Gastroesophageal sphincter (tissue), 4 donors: ENCODE data around the gene MOB3B. TPM values are rescaled to one million over a fixed set of nuclear protein-coding genes. Genes with fewer than 3 reads are reported as not detected.
"Not testable (repeated sequence)": the region's sequence is repeated elsewhere in the genome, so short reads cannot be mapped to it uniquely, and the experiment has no call there.

ENCODE experiments used
- ATAC-seq: fragments of 150-250 bp; one replicate; pipeline ENCODE4 v1.9.1; 2016; ENCODE audit warnings: mild to moderate bottlenecking, moderate library complexity
- H3K27ac ChIP-seq, 4 donors: fragments of 200-600 bp; sonication (generic) in 3 of 4; 1 replicate in 3 of 4; 2 replicates in 1 of 4; pipeline ENCODE4 v1.5.1; 2016 to 2019
- H3K27me3 ChIP-seq: fragments of 200-600 bp; sonication (generic); one replicate; pipeline ENCODE4 v1.5.1; 2019
- H3K36me3 ChIP-seq, 2 donors: fragments of 200-600 bp; sonication (generic); one replicate each; pipeline ENCODE4 v1.5.1; 2019; ENCODE audit warnings: control low read depth in 1 of 2
- H3K4me1 ChIP-seq, 3 donors: fragments of 200-600 bp; sonication (generic); 1 replicate in 2 of 3; 2 replicates in 1 of 3; pipeline ENCODE4 v1.5.1; 2016 to 2019; ENCODE audit warnings: control low read depth in 2 of 3
- H3K4me3 ChIP-seq, 2 donors: fragments of 200-600 bp; sonication (generic); one replicate each; pipeline ENCODE4 v1.5.1; 2019; ENCODE audit warnings: mild to moderate bottlenecking in 1 of 2, moderate library complexity in 1 of 2
- H3K9me3 ChIP-seq, 3 donors: fragments of 200-600 bp; sonication (generic); one replicate each; pipeline ENCODE4 v1.5.1; 2017 to 2019; ENCODE audit warnings: control low read depth in 2 of 3
- EP300 ChIP-seq: sonication (generic); formaldehyde crosslinking; IDR thresholded peaks from one replicate; pipeline ENCODE4 v1.6.1; 2017; ENCODE audit warnings: antibody characterized with exemption, mild to moderate bottlenecking
- POLR2A ChIP-seq, 2 donors: fragments of 450-650 bp; IDR thresholded peaks; one replicate each; pipeline ENCODE4 v1.6.1; 2017; ENCODE audit warnings: antibody characterized with exemption in 2 of 2, mild to moderate bottlenecking in 2 of 2, moderate library complexity in 1 of 2
- POLR2AphosphoS5 ChIP-seq: sonication (generic); formaldehyde crosslinking; IDR thresholded peaks from one replicate; pipeline ENCODE4 v1.6.1; 2017; ENCODE audit warnings: antibody characterized with exemption
- WGBS, 2 donors: methylation state at CpG; one replicate each; pipeline ENCODE4 v1.1.5; 2018; ENCODE audit warnings: low coverage in 1 of 2; 5-methylcytosine and 5-hydroxymethylcytosine counted together
- total RNA-seq, 4 donors: library from RNA; depleted of rRNA; stranded (reverse); fragments of >200 nt; gene quantifications; one replicate each; pipeline ENCODE4 v1.1.0, GENCODE V29; 2016
- TF ChIP-seq, protein P1 (sequence below), 4 experiments: fragments of 200-600 bp in 2 of 4; fragments of 450-650 bp in 2 of 4; sonication (generic) in 1 of 4; IDR thresholded peaks; one replicate each; pipeline ENCODE4 v1.5.1; 2017 to 2019; ENCODE audit warnings: antibody characterized with exemption in 4 of 4, mild to moderate bottlenecking in 2 of 4, moderate library complexity in 2 of 4

The MOB3B gene
- total RNA-seq, 4 donors from 2014 or later: 10.2 to 12.4 (median 11.6) TPM

DNA sequence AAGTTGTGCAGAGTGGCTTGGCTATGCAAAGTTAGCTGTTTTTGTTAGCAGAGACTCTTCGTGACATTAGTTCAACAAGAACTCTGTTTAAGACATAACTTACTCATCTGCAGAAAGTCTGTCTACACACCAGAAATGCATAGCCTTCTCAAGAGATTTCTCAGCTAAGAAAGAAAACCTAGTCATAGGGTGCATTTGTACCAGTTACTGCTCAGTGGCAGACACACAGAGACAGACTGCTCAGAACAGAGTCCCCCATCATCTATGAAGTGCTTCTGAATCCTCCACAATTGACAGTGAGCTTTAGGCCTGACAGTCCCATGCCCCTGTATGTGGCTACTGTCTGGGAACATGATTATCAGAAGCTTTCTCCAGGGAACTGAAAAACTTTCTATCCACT, 61.6 kb downstream of the MOB3B start:
- no peaks in the 10 kb centered on the region for H3K9me3 ChIP-seq
- H3K27ac ChIP-seq: no peak overlapping the region
- H3K27me3 ChIP-seq: no peaks in the 10 kb centered on the region
- no peak overlapping the region for H3K4me3 ChIP-seq
- H3K4me1 ChIP-seq: peaks cover 0 to 48% (median 3%) of the 10 kb centered on the region in 3 donors
- 89% methylated on average over 1 of the region's 1 CpG; no CpG with 5 or more reads in 1 of the 2 donors for WGBS, 2 donors
- ATAC-seq: no peak
- H3K36me3 ChIP-seq: no peaks in the 10 kb centered on the region
- TF ChIP-seq EP300 (no peak), POLR2AphosphoS5 (no peak), POLR2A (IDR thresholded peaks at IDR 0.05) (no peak)
- TF ChIP-seq, protein P1, sequence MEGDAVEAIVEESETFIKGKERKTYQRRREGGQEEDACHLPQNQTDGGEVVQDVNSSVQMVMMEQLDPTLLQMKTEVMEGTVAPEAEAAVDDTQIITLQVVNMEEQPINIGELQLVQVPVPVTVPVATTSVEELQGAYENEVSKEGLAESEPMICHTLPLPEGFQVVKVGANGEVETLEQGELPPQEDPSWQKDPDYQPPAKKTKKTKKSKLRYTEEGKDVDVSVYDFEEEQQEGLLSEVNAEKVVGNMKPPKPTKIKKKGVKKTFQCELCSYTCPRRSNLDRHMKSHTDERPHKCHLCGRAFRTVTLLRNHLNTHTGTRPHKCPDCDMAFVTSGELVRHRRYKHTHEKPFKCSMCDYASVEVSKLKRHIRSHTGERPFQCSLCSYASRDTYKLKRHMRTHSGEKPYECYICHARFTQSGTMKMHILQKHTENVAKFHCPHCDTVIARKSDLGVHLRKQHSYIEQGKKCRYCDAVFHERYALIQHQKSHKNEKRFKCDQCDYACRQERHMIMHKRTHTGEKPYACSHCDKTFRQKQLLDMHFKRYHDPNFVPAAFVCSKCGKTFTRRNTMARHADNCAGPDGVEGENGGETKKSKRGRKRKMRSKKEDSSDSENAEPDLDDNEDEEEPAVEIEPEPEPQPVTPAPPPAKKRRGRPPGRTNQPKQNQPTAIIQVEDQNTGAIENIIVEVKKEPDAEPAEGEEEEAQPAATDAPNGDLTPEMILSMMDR (IDR thresholded peaks at IDR 0.05): no peak

- Histone ChIP-seq H3K36me3 (no peaks in the 10 kb centered on the region), H3K27ac (no peak overlapping the region), H3K4me3 (no peak overlapping the region), H3K4me1 (peaks cover 0 to 43% (median 0%) of the 10 kb centered on the region in 3 donors), H3K9me3 (no peaks in the 10 kb centered on the region), H3K27me3 (no peaks in the 10 kb centered on the region)
- no peak for ATAC-seq
- 83 to 95% methylated on average over 4 of the region's 4 CpGs for WGBS, 2 donors
- TF ChIP-seq, protein P1 (IDR thresholded peaks at IDR 0.05): no peak
- TF ChIP-seq POLR2AphosphoS5 (no peak), POLR2A (IDR thresholded peaks at IDR 0.05) (no peak)
Measured at GRCh38 chr9:27467486-27467885, 62.1 kb downstream of the MOB3B start.

GRCh38 chr9:27466516-27466915, 63.1 kb downstream of the MOB3B start:
- not testable (repeated sequence) for H3K27me3 ChIP-seq, ATAC-seq, H3K36me3 ChIP-seq, H3K27ac ChIP-seq, H3K9me3 ChIP-seq, H3K4me3 ChIP-seq
- 85 to 100% methylated on average over 3 to 6 of the region's 6 CpGs for WGBS, 2 donors
- H3K4me1 ChIP-seq: peaks cover 0 to 33% (median 0%) of the 10 kb centered on the region in 3 donors

DNA sequence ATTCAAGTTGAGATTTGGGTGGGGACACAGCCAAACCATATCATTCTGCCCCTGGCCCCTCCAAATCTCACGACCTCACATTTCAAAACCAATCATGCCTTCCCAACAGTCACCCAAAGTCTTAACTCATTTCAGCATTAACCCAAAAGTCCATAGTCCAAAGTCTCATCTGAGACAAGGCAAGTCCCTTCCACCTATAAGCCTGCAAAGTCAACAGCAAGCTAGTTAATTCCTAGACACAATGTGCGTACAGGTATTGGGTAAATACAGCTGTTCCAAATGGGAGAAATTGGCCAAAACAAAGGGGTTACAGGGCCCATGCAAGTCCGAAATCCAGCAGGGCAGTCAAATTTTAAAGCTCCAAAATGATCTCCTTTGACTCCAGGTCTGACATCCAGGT, 64.7 kb downstream of the MOB3B start:
- H3K27me3 ChIP-seq, H3K4me3 ChIP-seq, ATAC-seq, H3K36me3 ChIP-seq, H3K9me3 ChIP-seq, H3K27ac ChIP-seq: not testable (repeated sequence)
- WGBS, 2 donors: 100% methylated on average over 3 of the region's 3 CpGs; no CpG with 5 or more reads in 1 of the 2 donors
- peaks cover 6 to 29% (median 9%) of the 10 kb centered on the region in 3 donors for H3K4me1 ChIP-seq

DNA sequence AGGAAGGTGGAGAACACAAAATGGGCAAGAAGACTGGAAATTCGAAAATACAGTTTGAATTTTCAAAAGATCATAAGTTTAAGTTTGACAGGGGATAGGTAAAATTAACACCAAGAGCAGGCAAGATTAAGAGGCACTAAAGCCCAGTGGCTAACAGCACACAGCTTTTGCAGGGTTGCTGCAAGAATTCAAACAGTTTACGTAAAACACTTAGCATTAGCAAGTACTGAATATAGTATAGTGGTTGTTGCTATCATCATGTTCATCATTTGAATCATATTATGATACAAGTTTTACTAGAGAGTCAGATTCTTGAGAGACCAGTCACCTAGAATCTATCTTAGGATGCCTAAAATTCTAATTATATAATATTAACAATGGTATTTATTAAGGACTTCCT, 66.8 kb downstream of the MOB3B start:
- no peak for ATAC-seq
- Histone ChIP-seq H3K36me3 (no peaks in the 10 kb centered on the region), H3K9me3 (no peaks in the 10 kb centered on the region), H3K27me3 (no peaks in the 10 kb centered on the region), H3K4me3 (no peak overlapping the region), H3K4me1 (peaks cover 7 to 24% (median 13%) of the 10 kb centered on the region in 3 donors), H3K27ac (no peak overlapping the region)
- TF ChIP-seq POLR2A (IDR thresholded peaks at IDR 0.05) (no peak), EP300 (no peak), POLR2AphosphoS5 (no peak)
- TF ChIP-seq, protein P1 (IDR thresholded peaks at IDR 0.05): no peak
- WGBS, 2 donors: 82 to 83% methylated on average over 2 of the region's 2 CpGs

DNA sequence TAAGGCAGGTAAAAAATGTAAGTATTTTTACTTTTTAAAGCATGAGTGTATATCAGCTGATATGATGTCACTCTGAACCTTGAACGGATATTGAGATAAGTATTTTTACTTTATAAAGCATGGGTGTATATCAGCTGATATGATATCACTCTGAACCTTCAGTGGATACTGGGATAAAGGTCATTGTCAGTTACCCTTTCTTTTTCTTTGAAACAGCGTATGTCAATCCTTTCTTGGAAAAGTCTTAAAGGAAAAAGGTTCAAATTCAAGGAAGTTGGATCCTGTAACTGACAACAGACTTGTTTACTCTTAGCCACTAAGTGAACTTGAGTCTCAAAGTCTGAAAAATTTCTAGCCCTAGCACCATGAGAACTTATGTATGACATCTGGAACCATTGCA, 67.2 kb downstream of the MOB3B start:
- no peak for TF ChIP-seq POLR2AphosphoS5
- TF ChIP-seq EP300: no peak
- no peak for TF ChIP-seq POLR2A (IDR thresholded peaks at IDR 0.05)
- Histone ChIP-seq H3K27me3 (no peaks in the 10 kb centered on the region), H3K36me3 (no peaks in the 10 kb centered on the region), H3K27ac (no peak overlapping the region), H3K9me3 (no peaks in the 10 kb centered on the region), H3K4me1 (peaks cover 7 to 29% (median 13%) of the 10 kb centered on the region in 3 donors), H3K4me3 (no peak overlapping the region)
- ATAC-seq: no peak
- WGBS, 2 donors: 65% methylated on average over 2 of the region's 2 CpGs
